Activated CD4-positive, alpha-beta T cell treated with anti-CD3 and anti-CD28 coated beads for 24 hours (primary cell): Measurements from ENCODE around the gene VPS13D.
"Not testable (repeated sequence)": the region's sequence is repeated elsewhere in the genome, so short reads cannot be mapped to it uniquely, and the experiment has no call there.

Experiments
- DNase-seq, 2 donors: peaks; one replicate each; pipeline ENCODE4 v3.0.0-alpha.2; 2020; ENCODE audit warnings: low read depth in 2 of 2

Gene VPS13D

DNA sequence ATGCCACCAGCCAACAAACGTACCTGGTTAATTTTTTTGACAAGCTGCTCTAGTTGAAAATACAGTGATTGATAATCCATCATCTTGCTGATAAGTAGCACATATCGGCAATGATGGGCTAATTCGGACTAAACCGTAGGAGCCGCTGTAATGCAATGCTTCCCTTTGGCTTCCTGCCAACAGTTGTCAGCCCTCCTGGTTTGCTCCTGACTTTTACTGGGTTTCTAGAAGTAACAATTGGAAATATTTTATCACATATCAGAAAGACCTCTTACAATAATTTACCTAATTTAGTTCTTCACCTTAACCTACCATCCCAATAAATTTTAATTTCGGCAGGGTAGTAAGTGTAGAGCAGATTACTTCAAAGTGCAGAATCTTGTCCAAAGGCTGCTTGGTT lies 239.7 kb downstream of the VPS13D start:
- DNase-seq: no peak

GRCh38 chr1:12469990-12470389 lies 240.2 kb downstream of the VPS13D start:
- DNase-seq: no peak

GRCh38 chr1:12470916-12471315 lies 241.1 kb downstream of the VPS13D start:
- DNase-seq: not testable (repeated sequence)

- no peak for DNase-seq
Observed at GRCh38 chr1:12472156-12472797, 242.4 kb downstream of the VPS13D start.

DNA sequence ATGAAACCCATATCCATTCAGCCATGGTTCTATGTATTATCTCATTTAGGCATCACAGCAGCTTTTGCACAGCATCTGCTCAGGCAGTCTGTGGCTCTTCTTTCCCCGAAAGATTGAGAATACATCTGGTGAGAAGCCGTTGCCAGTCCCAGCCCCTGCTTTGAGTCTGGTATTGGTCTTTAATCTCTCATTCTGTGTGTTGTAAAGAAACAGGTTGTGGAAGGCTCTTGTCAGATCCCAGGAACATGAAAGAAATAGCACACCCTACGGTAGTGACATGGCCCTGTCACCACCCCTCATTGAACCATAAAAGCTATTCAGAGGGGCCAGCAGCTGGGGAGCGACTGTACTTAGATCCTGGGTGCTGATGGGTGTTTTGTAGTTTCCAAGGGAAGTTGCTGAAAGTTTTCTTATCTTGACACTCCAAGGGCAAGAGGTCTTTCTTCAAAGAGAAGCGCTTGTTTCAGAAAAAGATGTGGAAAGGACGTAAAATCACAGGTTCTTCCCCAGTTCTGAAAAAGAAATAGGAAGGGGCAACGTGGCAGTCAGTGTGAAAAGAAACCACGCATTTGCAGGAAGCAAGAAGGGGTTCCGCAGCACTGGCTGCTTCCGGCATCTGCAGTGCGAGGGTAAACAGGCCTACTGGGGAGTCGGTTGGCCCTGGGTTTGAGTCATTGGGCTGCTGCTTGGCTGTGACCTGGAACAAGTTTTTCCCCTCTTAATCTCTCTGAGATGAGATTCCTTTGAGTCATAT lies 243.1 kb downstream of the VPS13D start:
- DNase-seq: peak; percentile 56 to 59

DNA sequence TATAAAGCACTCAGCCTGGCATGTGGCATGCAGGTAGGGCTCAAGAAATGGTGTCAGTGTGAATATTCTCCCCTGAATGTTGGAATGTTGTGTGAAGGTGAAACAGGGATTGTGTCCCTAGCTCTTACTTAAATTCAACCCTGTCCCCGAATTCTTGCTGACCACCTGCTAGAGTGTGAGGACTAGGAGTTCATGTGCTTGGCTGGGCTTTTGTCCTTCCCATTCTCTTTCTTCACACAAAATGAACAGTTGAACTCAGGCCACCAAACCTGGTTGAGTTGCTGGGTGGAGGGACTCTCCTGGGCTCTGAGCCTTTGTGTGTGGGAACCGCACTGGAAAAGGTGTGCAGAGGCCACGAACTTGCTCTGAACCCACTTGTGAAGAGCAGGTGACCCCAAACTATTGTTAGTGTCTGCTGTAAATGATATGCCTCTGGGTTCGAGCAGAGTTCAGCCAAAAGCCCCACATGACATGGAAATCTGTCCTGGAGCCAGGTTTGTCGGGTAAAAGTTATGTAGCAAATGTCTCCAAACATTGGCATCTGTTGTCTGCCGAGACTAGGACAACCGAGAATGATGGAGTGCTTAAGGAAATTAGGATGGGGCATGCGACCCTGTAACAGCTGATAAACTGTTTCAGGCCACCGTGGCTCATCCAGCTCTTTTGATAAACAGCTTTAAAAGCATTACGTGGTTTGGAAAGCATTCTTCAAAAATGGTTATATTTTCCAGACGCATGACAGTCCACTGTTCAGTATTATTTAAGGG lies 243.9 kb downstream of the VPS13D start:
- DNase-seq: no peak

DNA sequence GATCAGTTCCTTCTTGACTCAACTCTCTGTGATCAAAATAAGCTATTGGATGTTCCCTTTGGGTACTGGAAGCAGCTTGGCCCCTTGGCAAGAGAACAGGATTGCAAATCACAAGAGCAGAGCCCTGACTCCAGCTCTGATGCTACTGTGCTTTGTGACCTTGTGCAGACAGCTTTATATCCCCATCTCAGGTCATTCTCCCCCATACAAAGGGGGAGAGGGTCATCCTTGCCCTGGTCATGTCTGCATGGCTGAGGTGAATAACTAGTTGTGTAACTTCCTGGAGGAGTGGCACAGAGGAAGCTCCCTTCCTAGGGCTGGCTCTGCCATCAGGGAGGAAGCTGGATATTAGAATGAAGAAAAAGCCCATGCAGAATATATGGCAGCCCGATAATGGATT lies 245.3 kb downstream of the VPS13D start:
- no peak for DNase-seq

DNA sequence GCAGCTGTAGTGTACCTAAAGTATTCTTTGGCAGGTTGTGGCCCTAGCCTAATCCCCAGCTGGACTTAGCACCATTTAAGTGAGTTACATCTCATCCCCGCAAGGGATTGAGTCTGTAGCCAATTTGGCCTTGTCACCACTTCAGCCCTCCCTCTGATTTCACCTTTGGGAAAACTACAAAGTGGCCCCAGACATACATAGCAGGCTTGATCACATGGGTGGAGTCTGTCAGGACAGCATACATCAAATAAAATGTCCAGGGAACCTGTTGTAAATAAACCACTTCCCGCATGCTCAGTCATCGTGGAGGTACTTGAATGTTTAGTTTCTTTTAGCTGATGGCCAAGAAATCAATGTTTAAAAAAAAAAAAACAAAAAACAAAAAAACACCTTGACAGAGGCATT lies 245.7 kb downstream of the VPS13D start:
- DNase-seq: no peak

DNA sequence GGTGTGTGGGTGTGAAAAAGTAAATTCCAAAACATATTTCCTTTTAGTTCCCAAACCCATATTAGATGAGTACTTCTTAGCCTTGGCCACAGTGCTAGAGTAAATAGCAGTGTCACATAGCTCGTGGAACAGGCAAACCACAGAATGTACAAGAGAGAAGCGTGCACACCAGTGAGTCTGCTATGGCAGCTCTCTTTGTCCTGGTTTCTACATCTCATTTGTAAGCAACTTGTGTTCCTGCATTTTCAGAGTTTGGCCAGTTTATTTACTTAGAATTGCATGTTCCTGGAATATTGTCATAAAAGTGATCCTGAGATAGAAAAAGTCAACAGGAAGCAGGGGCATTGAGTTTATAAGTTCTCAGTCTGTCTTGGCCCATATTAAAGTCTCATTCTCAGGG lies 246.1 kb downstream of the VPS13D start:
- no peak for DNase-seq

DNA sequence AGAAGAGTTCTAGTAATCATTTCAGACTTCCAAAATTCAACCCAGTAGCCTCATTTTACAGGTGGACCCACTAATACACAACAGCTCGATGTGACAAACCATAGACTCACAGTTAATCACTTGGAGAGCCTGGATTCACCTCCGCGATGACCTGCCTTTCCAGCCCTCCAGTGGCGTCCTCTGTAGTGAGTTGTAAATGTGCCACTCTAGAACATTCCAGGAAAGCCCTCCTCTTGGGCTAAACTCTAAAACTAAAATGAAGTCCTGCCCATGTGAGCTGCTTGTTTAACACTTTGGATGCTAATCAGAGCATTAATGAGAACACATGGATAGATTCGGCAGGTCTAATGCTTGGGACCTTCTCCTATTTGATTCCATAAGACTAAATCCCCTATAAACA lies 247.5 kb downstream of the VPS13D start:
- DNase-seq: no peak

- DNase-seq: no peak
Observed at GRCh38 chr1:12477936-12478611, 248.2 kb downstream of the VPS13D start.

DNA sequence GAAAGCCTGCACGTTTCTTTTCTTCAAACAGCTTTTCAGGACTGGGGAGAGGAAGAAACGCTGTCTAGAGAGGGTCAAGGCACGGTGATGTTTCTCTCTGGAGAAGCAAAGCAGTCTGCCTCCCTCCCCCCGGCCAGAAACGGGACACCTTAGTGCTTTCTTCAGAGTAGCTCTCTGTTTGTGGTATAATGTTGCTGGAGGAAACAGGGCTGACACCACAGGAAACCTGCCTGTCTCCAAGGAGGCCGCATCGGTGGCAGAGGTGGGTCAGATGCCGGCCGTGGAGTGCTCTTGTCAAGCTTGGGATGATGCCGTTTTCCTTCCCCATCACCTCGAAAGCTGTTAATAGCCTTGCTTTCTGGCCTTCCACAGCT lies 248.8 kb downstream of the VPS13D start:
- DNase-seq: no peak

GRCh38 chr1:12479311-12479710 lies 249.5 kb downstream of the VPS13D start:
- DNase-seq: no peak

- DNase-seq: no peak
Observed at GRCh38 chr1:12480041-12480440, 250.2 kb downstream of the VPS13D start.

DNA sequence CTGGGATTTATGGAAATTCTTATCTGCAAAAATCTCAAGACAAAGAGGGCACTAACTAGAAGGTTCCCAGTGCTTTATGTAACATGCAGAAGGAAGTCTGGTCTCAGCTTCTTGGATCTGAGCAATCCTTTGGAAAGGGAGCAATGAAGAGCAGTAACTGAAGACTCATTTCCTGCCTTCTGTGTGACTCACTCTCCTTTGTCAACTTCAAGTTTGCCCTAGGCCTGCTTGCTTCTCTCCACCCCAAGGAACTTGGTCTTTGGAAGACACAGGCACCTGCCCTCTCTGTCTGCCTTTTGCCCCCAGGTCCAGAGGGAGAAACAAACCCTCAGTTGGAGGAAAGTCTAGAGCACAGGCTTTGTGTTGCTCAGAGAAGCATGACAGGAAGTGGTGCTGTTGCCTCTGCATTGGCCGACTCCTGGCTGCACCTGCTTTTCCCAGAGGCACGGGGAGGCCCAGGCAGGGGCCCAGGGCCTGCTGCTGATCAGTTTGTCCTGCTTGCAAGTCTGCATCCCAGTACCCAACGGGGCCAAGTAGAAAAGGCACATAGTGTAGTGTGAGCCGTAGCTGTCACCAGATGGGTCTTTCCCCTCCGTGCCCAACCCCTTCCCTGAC lies 251.0 kb downstream of the VPS13D start:
- DNase-seq: no peak

GRCh38 chr1:12481928-12482327 lies 252.1 kb downstream of the VPS13D start:
- no peak for DNase-seq

DNA sequence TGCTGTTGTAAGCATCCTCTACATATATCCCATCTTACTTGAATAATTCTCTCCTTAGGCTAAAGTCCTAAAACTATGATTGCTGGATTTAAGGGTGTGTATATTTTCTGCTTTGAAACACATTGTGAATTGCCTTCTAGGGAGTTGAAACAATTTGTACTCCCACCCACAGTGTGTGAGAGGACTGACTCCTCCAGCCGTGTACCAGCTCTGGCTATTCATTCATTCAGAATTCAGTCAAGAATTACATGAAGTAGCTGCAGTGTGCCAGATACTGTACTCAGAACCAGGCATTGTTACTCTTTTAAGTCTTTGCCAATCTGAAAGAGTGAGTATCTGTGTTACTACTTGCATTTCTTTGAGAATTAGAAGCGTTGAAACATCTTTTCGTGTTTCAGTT lies 253.2 kb downstream of the VPS13D start:
- DNase-seq: no peak

DNA sequence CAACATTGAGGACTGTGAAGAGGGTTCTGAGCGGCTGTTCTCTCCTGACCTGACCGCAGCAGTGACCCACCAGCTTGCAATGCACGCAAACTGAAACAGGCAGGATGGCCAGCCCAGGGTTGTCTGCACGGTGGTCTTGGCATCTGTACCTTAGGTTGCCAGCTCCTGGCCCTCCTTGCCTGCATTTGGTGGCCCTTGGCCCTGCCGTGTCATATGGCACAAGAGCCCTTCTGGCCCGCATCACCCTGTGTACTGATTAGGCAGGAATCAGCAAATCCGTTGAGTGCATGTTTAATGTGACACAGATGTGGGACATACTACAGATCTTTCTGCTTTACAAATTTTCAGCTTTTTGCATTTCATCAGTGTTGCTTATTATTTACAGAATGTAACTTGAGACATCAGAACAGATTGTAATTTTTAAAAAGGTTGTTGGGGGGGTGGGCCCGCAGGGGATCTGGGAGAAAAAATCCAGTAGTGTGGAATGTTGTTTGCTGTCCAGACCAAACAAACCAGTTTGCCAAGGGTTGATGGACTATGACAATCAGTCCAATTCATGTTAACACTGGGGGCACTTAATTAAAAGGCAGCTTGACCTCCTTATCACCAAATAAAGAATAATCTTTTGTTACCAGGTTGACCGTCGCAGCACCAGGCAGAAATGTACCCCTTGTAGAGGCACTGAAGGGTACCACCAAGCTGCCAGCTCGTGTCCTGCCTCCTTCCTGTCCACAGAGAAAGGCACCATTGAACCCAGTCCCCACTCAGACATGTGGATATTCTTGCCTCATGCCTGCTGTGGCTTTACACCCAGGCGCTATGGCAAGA lies 255.6 kb downstream of the VPS13D start:
- DNase-seq: no peak

DNA sequence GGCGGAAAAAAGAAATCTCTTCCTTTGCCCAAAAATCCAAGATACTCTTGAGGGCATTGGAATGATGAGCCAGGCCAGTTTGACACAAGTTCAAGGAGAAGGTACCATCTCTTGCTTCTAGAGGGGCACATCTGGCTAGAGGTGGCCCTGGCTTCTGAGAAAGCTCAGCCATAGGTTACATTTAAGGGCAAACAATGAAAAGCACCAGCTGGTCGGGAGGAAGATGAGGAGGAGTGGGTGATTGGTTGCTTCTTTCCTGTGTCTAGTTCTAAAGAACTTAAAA lies 256.2 kb downstream of the VPS13D start:
- no peak for DNase-seq

DNA sequence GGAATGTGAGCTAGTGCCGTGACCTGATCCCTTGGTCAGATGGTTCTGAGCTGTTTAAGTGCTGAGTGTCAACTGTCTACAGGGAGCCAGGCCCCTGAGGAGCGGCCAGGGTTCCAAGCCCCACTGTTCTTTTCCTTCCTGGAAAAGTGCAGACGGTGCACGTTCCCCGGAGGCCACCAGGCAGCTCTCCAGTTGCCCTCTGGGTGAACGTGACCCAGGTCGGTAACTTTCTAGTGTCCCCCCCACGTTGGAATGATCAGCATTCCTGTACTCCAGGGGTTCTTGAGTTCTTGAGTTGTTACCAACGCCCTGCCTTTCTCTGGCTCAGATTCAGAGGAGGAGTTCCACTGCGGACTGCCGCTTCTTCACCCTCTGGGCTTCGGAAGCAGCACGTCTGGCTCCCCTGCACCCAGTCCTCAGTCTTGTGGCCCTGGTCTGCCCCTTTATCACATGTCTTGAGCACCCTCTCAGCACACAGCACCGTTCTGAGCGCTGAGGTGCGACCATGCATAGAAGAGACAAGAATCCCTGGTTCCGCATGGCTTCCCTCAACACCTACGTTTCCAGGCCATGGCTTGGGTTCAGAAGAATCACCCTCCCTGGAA lies 256.7 kb downstream of the VPS13D start:
- no peak for DNase-seq

GRCh38 chr1:12487520-12487919 lies 257.7 kb downstream of the VPS13D start:
- DNase-seq: no peak
